ENCODE results near the gene SAPCD2. TPM values are rescaled to one million over a fixed set of nuclear protein-coding genes. Genes with fewer than 3 reads are reported as not detected.

Gene SAPCD2
- total RNA-seq, 4 donors from 2014 or later, result 0.16 to 0.24 (median 0.17) TPM; not detected in 1

GRCh38 chr9:137115394-137116026 lies 45.2 kb upstream of the SAPCD2 start:
- Histone ChIP-seq H3K4me1 (peaks cover 6 to 9% of the 10 kb centered on the region in 2 donors), H3K27me3 (no peaks in the 10 kb centered on the region), H3K27ac (no peak overlapping the region), H3K9me3 (no peaks in the 10 kb centered on the region), H3K36me3 (peaks cover 0 to 20% of the 10 kb centered on the region in 2 donors), H3K4me3 (peak overlapping the region in 3 of 4 donors; percentile 76 to 97 (median 87))
- ATAC-seq (no peak), DNase-seq (no peak)
- intact Hi-C loops (cut with DNase I; ENCODE audit: low total_unique reads), result loop anchor here (1.0 to 2.0 kb wide), 2 partner anchors 29 to 73 kb away; partner anchors contain the start of genes ANAPC2, MAN1B1 and SSNA1
- in situ Hi-C loops (cut with MboI; ENCODE audit: low sequenced_read_pairs in 4 of 4), result loop anchor here in 2 of 4 donors (10.0 kb wide), 1 partner anchor 119 kb away; the partner anchor contains the start of gene SLC34A3 (in 2 of the 2)
- TF ChIP-seq CTCF (IDR thresholded peaks at IDR 0.05 in 4 of 5, conservative IDR thresholded peaks at IDR 0.05 in 1 of 5) (no peak), POLR2A (IDR thresholded peaks at IDR 0.05) (no peak)

- TF ChIP-seq CTCF (IDR thresholded peaks at IDR 0.05 in 4 of 5, conservative IDR thresholded peaks at IDR 0.05 in 1 of 5), result peak in 1 of 5 experiments; percentile 22
- peak; percentile 51 to 52 for TF ChIP-seq POLR2A (IDR thresholded peaks at IDR 0.05)
- intact Hi-C loops (cut with DNase I; ENCODE audit: low total_unique reads), result loop anchor here (1.0 to 2.0 kb wide), 2 partner anchors 28 to 73 kb away; partner anchors contain the start of genes ANAPC2, MAN1B1 and SSNA1
- H3K4me1 ChIP-seq, result peaks cover 6 to 9% of the 10 kb centered on the region in 2 donors
- H3K27me3 ChIP-seq, result no peaks in the 10 kb centered on the region
- peak; percentile 91 to 93 for ATAC-seq
- H3K4me3 ChIP-seq, result peak within 1 kb of the TSS; percentile 76 to 97 (median 92)
- H3K36me3 ChIP-seq, result peaks cover 0 to 27% of the 10 kb centered on the region in 2 donors
- H3K9me3 ChIP-seq, result no peaks in the 10 kb centered on the region
- H3K27ac ChIP-seq, result peak within 1 kb of the TSS; percentile 50 to 72 (median 64)
- in situ Hi-C loops (cut with MboI; ENCODE audit: low sequenced_read_pairs in 4 of 4), result loop anchor here in 2 of 4 donors (10.0 kb wide), 1 partner anchor 120 kb away; the partner anchor contains the start of gene SLC34A3 (in 2 of the 2)
- peak; percentile 53 to 67 for DNase-seq
Measured at GRCh38 chr9:137114613-137115393, 44.4 kb upstream of the SAPCD2 start, which contains the start of gene DPP7. DPP7 (minus strand) TSS chr9:137114733; CDS start chr9:137114713, 20 bp downstream.

GRCh38 chr9:137114220-137114612 lies 43.9 kb upstream of the SAPCD2 start:
- H3K9me3 ChIP-seq, result no peaks in the 10 kb centered on the region
- peak; percentile 6 to 44 for ATAC-seq
- intact Hi-C loops (cut with DNase I; ENCODE audit: low total_unique reads), result loop anchor here (2.0 kb wide), 1 partner anchor 27 kb away; the partner anchor contains the start of gene MAN1B1
- H3K4me3 ChIP-seq, result peak overlapping the region; percentile 76 to 97 (median 92)
- in situ Hi-C loops (cut with MboI; ENCODE audit: low sequenced_read_pairs in 4 of 4), result loop anchor here in 2 of 4 donors (10.0 kb wide), 1 partner anchor 121 kb away; the partner anchor contains the start of gene SLC34A3 (in 2 of the 2)
- no peak for DNase-seq
- H3K27ac ChIP-seq, result peak overlapping the region; percentile 50 to 72 (median 64)
- H3K36me3 ChIP-seq, result peaks cover 0 to 33% of the 10 kb centered on the region in 2 donors
- no peak for TF ChIP-seq POLR2A (IDR thresholded peaks at IDR 0.05)
- TF ChIP-seq CTCF (IDR thresholded peaks at IDR 0.05 in 4 of 5, conservative IDR thresholded peaks at IDR 0.05 in 1 of 5), result no peak
- peaks cover 6 to 9% of the 10 kb centered on the region in 2 donors for H3K4me1 ChIP-seq
- no peaks in the 10 kb centered on the region for H3K27me3 ChIP-seq

GRCh38 chr9:137113385-137114159 lies 43.2 kb upstream of the SAPCD2 start:
- Histone ChIP-seq H3K4me3 (peak overlapping the region in 2 of 4 donors; percentile 31 to 76), H3K27ac (no peak overlapping the region), H3K9me3 (no peaks in the 10 kb centered on the region), H3K4me1 (peaks cover 6 to 9% of the 10 kb centered on the region in 2 donors), H3K36me3 (peaks cover 0 to 40% of the 10 kb centered on the region in 2 donors), H3K27me3 (no peaks in the 10 kb centered on the region)
- TF ChIP-seq CTCF (IDR thresholded peaks at IDR 0.05 in 4 of 5, conservative IDR thresholded peaks at IDR 0.05 in 1 of 5) (no peak), POLR2A (IDR thresholded peaks at IDR 0.05) (no peak)
- DNase-seq (no peak), ATAC-seq (no peak)
- intact Hi-C loops (cut with DNase I; ENCODE audit: low total_unique reads) (loop anchor here (2.0 kb wide), 1 partner anchor 27 kb away; the partner anchor contains the start of gene MAN1B1), in situ Hi-C loops (cut with MboI; ENCODE audit: low sequenced_read_pairs in 4 of 4) (loop anchor here in 2 of 4 donors (10.0 kb wide), 1 partner anchor 121 kb away; the partner anchor contains the start of gene SLC34A3 (in 2 of the 2))

Measured in gastrocnemius medialis (tissue), 4 donors.